ENCODE data around the gene FOXD3.
A peak's percentile ranks its signal among the peaks of the same experiment; 100 is the strongest.
"Not testable (repeated sequence)": the region's sequence is repeated elsewhere in the genome, so short reads cannot be mapped to it uniquely, and the experiment has no call there.

Gene FOXD3

DNA sequence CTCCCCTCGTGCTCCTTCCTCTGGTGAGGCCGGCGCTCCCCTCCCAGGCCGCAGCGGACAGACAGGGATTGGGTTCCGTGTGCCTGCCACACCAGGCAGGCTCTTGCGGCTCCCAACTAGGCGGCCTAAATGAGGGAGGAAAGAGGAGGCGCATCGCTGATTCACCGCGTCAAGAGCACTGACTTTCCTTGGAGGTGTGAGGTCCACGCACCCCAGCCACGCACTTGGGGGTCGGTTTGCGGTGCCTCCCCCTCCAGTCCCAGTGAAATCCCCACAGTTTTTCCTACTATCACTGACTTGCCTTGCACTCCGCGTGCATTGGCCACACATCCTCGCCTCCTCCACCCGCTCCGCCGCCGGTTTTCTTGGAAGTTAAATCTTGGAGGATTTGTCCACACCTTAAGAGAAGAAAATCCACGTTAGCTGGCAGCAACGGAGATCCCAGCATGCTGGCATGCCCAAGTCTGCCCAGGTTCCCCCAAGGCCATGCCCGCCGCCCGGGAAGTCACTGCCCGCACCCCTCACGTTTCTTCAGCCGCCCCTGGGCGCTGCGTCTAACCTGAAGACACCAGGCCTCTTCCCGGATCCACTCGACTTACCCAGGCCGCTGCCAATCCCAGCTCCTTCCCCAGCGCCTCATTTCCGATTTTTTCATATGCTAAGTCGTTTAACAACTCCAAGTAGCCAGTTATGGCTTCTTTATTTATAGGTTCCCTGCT is 1.1 kb upstream of the FOXD3 start:
- DNase-seq: no peak

DNA sequence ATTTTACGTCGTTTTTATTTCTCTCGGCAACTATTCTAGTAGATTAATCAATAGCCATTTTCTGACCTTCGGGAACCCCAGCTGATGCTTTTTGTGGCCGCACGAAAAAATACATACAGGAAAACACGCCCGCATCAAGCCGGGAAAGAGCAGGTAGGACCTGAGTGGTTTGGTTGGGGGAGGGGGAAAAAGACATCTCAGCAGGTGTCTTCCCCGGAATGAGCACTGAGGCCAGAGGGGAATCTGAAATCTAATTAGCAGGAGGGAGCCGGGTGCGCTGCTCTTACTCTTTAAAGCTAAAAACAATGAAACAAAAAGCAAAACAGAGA is 618 bp upstream of the FOXD3 start:
- DNase-seq: no peak

DNA sequence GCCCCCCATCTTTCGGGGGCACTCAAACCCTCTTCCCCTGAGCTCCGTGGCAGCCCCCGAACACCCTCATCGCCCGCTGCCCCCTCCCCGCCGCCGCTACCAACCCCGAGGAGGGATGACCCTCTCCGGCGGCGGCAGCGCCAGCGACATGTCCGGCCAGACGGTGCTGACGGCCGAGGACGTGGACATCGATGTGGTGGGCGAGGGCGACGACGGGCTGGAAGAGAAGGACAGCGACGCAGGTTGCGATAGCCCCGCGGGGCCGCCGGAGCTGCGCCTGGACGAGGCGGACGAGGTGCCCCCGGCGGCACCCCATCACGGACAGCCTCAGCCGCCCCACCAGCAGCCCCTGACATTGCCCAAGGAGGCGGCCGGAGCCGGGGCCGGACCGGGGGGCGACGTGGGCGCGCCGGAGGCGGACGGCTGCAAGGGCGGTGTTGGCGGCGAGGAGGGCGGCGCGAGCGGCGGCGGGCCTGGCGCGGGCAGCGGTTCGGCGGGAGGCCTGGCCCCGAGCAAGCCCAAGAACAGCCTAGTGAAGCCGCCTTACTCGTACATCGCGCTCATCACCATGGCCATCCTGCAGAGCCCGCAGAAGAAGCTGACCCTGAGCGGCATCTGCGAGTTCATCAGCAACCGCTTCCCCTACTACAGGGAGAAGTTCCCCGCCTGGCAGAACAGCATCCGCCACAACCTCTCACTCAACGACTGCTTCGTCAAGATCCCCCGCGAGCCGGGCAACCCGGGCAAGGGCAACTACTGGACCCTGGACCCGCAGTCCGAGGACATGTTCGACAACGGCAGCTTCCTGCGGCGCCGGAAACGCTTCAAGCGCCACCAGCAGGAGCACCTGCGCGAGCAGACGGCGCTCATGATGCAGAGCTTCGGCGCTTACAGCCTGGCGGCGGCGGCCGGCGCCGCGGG is 837 bp downstream of the FOXD3 start:
- DNase-seq: peak; percentile 55

DNA sequence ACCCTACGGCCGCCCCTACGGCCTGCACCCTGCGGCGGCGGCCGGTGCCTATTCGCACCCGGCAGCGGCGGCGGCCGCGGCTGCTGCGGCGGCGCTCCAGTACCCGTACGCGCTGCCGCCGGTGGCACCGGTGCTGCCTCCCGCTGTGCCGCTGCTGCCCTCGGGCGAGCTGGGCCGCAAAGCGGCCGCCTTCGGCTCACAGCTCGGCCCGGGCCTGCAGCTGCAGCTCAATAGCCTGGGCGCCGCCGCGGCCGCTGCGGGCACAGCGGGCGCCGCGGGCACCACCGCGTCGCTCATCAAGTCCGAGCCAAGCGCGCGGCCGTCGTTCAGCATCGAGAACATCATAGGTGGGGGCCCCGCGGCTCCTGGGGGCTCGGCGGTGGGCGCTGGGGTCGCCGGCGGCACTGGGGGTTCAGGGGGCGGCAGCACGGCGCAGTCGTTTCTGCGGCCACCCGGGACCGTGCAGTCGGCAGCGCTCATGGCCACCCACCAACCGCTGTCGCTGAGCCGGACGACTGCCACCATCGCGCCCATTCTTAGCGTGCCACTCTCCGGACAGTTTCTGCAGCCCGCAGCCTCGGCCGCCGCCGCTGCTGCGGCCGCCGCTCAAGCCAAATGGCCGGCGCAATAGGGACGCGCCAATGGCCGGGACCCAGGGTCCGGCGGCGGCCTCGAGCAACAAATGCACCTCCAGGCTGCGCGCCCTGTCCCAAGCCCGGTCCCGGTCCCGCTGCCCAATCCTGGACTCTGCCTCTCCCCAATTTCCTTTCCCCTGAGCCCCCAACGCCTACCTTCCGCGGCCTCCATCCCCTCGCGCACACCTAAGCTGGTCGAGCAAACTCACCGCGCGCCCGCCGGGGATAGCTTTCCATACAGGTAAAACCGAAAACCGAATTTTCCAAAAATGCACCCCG is 1.8 kb downstream of the FOXD3 start:
- DNase-seq: peak; percentile 28

DNA sequence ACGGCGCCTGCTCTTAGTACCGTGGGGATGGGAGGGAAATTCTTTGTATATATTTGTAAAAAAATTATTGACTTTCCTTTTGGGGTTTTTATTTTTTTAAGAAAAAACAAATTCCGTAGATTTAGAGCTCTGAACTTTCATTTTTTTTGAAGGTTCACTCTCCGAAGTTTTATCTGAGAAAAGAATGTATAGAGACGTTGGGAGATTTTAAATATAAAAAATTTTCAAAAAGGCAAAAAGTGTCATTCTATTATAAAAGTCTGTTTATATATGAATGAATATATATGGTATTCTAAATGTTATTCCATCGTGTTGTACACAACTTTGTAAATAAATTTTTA is 2.4 kb downstream of the FOXD3 start:
- no peak for DNase-seq

DNA sequence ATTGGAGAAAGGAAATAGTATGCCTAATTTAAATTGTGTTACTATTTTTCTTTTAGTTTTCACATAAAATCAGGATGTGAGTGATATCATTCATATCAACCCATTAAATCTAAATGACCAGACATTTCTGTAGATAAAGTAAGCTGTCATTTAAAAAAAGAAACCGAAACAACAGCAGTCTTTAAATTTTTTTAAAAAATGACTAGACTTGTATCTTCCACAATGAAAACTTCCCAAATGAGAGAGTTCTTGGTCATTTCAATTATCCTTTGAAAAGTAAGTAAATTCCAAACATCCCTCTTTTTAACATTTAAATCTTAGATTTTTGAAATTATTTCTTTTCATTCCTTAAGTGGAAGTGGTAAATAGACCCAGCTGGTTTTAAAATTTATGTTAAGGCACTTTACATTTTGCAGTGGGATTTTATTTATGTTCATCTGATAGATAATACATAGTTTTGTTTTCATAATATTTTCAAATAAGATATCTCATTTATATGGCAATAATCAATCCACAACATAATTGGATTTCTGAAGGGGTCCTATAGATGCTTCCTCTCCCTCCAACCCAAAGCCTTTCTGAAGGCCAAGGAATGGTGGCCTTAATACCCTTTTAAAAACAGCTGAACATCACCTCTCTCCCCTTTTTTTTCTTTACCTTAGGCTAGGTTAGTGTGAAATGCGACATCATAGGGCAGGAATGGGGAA is 3.1 kb downstream of the FOXD3 start:
- DNase-seq: no peak

DNA sequence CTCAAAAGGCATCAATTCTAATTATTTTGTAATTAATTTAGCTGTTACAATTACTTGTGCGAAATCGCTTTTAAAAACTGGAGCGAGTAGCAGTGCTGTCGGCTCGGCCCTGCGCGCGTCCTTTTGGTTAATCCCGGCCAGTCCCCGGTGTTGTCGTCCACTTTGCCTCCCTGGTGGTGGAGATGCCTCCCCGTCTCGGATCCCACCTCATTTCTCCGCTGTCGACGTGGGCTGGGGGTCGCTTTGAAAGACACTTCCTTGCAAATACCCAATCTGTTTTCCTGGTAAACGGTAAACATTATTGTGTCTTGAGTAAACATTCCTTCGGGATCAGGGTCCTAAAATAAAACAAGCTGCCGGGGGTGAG is 3.7 kb downstream of the FOXD3 start:
- DNase-seq: no peak

DNA sequence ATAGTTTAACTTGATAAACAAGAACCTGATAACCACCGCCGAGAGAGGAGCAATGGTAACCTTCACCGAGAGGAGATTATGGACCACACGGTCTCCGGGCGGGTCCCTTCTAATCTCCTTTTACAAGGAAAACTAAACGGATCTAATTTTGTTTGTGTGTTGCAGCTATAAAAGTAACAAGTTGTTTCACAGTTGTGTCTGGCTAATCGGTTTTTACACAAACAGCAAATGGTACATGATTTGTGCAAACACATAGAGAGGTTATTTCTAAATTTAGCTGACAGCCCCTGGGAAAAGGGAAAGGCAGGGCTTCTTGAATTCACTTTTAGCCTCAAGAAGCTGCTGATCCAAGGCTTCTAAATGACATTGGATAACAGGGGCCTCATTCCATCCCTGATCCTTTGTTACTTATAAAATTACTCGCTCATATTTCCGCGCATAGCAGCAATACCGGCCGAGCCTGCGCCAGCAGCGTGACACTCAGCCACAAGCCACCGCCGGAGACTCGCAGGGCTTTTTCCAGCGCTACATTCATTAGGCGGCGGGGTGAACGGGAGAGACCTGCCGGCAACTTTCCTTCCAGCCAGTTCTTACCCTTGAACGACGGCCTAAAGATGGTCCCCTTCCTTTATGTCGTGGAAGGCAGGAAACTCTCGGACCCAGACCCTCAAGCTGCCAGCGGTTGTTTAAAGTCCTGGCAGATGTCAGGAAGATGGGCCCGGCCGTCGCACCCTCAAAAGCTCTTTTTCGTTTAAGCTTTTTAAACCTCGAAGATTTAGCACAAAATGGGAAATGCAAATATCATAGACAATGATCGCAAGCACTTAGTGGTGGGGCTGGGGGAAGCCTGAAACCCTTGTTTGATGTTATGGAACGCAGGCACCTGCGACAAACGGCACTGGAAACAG is 4.4 kb downstream of the FOXD3 start:
- no peak for DNase-seq

DNA sequence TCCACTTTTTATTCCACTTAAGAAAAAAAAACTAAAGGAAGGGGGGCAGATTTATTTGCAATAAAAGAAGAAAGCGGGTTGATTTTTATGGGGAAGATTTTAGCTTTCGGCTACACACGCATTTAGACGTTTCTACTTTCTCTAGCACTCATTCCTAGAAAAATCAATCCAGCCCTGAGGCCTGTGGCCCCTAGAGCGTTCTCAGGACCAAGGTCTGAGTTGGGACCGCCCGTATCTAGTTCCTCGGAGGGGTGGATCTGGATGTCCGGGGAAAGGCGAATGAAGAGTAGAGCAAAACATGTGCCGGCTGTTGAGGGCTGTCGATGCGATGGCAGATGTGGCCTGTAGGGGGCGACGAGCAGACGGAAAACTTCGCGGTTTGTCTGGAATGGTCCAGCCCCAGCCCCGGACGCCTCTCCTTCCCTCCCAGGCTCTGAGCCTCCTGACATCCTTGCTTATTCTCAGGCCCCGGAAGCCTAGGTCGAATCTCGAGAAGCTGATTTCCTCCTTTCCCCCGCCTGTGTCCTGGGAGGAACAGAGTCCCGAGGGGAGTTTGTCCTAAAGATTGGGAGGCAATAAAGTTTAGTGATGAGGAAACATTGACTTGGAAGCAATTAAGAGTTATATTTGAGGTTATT is 5.2 kb downstream of the FOXD3 start:
- DNase-seq: peak; percentile 25

DNA sequence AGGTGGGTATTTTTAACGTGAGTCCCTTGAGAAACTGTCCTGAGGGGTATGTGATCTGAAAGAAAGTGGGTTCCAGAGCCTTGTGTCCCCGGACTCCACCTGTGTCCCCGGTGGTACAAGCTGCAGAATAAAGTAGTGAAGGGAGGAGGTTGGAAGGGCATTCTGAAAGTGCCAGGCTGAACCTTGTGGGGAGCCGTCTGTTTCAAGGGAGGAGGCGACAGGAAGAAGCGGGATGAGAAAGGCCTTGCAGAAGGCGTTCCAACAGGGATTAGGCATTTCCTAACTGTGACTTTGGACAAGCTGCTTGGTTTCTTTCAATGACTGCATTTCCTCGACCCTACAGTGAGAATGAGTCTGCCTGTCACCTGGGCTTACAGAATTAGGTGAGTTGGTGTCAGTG is 5.8 kb downstream of the FOXD3 start:
- DNase-seq: no peak

DNA sequence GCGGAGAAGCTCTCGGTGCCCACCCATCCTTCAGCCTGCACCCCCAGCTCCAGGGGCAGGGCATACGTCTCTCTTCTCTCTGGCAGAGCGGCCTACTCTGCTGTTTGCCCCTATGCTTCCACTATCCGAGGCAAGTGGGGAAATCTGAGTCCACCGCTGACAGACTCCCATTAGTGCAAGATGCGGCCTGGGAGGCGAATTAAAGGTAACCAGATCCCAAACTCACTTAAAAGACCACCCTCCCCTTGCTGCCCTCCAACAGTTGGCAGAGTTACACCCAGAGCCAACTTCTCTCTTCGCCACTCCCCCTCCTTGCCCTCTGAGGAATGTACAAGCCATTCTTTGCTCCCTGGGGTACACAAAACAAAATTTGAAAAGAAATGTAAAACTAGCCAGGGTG is 6.4 kb downstream of the FOXD3 start:
- no peak for DNase-seq

DNA sequence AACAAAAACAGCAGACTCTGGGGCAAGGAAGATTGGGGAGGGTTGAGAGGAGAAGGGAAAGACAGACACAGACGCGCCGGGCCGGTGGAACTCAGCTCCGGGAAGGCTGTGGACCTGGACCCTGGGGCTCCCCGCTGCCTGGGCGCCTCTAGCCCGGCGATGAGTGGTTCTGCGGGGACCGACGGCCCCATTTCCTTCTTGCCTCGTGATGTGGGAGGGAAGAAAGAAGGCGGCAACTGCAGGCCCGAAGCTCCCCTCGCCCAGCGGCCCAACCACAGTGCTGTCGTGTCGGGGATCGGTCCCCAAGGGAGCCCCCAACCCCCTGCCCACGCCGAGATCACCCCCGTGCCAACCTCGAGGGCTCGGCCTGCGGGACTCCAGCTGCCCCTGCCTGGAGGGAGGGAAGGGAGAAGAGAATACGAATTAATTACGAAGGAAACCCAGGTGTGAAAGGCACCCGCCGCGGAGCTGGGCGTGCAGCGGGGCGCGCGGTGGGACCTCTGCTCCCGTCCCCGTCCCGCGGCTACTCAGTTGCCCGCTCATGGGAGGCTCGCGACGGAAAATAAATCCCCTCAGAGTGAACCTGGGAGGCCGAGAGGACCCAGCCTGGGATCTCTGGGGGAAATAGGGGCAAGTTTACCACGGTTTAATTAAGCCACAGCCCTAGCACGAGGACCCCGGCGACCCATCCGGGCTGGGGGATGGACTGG is 7.4 kb downstream of the FOXD3 start:
- no peak for DNase-seq

DNA sequence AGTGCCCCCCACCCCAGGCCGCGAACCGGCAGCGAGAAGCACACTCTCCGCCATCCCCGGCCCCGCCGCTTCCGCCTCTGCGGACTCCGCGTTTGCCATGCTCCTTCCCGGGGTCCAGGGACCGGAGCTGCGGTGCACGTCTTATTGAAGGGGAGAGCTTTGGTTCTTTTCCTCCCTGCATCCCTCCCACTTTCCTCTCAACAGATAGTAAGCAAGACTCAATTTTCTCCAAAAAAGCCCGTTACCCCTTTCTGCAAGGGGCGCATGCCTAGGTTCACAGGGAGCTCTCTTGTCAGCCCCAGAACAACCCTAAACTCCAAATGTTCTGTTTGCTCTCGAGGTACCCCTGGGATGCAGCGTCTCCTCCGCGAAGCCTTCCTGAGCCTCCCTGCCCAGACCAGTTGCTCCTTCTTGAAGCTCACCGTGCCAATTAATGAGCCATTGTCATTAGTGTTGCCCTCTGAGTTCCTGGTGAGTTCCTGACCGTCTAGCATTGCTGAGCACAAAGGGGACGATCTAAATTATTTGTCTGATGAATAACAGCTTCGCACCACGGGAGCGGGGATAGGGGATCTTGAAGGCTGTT is 8.1 kb downstream of the FOXD3 start:
- no peak for DNase-seq

DNA sequence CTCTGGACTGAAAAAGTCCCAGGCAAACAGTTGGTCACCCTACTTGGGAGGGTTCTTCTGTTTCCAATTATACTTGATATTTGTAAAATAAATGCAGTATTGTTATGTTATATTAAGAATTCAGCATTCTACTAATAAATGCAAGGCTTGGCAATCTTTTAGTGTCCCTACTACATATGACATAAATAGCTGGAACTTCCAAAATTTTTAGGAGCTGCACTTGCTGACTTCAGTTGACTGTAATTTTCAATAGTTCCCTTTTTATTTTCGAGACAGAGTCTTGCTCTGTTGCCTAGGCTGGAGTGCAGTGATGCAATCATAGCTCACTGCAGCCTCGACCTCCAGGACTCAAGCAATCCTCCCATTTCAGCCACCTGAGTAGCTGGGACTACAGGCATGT is 20.0 kb downstream of the FOXD3 start:
- no peak for DNase-seq

DNA sequence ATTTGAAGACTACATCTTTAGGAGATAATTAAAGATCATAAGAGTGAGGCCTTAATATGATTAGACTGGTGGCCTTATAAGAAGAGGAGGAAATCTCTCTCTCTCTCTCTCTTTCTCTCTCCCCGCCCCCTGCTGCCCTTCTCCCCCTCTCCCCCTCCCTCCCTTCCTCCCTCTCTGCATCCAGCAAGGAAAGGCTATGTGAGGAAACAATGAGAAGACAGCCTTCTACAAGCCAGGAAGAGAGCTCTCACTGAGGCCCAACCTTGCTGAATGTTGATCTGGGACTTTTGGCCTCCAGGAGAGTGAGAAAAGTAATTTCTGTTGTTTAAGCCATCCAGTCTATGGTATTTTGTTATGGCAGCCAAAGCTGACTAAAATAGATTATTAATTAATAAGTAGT is 21.6 kb downstream of the FOXD3 start:
- no peak for DNase-seq

DNA sequence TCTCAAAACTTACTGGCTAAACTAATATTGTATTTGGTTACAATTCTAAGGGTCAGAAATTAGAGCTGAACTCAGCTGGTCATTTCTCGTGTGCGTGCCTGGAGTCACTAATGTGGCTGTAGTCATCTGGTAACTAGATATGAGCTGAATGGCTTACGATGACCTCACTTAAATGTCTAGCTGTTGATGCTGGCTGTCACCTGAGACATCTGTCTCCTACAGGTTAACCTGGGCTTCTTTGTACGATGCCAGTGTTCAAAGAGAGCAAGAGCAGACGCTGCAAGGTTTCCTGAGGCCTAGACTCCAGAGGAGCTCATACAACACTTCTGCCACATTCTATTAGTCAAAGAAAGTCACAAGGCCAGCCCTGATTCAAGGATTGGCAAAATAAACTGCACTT is 28.0 kb downstream of the FOXD3 start:
- DNase-seq: peak; percentile 39

DNA sequence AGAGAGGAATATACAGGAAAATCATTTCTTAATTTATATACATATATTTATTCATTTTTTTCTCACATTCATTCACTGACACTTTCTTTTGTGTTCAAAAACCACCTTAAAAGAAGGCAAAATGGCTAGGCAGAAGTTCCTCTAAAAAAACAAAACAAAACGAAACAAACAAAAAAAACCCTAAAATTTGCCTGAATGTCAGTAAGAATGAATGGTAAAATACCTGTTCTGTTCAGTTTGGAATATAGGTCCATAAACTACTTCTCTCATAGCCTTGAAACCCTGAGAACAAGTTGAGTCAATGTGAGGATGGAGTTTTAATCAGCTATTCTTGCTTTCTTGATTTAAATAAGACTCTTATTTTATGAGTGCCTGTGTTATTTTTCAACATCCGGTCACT is 30.4 kb downstream of the FOXD3 start:
- DNase-seq: no peak

DNA sequence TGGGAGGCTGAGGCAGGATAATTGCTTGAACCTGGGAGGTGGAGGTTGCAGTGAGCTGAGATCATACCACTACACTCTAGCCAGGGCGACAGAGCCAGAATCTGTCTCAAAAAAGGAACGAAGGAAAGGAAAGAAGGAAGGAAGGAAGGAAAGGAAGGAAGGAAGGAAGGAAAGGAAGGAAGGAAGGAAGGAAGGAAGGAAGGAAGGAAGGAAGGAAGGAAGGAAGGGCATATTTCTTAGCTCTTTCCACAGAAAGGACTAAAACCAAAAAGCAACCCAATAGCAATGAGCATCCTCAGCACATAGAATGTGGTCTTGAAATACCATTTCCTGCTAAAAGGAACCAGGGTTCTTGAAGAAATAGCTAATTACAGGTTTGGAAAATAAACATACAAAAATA is 33.9 kb downstream of the FOXD3 start:
- not testable (repeated sequence) for DNase-seq

DNA sequence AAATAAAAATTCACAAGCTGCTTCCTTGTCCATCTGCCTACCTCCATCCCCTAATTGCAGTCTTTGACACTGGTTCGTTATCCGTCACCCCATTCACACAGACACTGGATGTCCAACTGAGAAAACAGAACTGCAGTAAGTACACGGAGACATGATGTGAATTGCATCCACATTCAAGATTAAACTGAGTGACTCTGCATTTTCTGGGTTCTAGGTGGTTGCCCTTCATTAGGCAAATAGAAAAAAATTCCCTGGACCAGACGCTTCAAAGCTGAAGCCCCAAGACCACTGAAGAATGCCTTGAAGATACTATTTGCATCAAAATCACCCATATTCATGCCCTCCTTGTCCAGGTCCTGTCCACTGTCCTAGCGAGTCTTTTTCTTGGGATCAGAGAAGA is 37.2 kb downstream of the FOXD3 start:
- DNase-seq: no peak

DNA sequence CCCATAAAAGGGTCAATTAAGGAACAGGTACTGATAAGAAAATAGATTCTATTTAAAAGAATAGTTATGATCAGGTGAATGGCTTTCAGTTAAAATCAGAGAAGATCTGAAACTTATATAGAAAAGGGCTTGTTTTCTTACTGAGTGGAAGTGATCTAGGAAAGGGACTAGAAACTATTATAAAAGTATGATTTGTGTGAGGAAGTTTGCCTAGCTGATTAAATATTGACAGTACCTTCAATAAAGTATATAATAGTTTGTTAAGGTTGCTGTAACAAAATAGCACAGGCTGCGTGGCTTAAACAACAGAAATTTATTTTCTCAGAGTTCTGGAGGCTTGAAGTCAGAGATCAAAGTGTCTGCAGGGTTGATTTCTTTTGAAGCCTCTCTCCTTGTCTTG is 39.7 kb downstream of the FOXD3 start:
- no peak for DNase-seq
